Caco-2 (cell line): ENCODE results near the gene AGFG1. TPM values are rescaled to one million over a fixed set of nuclear protein-coding genes. Genes with fewer than 3 reads are reported as not detected.

Experiments
- BruUV-seq: library from RNA; stranded (reverse); fragments of 400-500 nt; replicated peaks from 2 replicates; lab custom pipeline; 2021; lab: Mats Ljungman, UMichigan
- CTCF ChIA-PET: fragments of 300-600 bp; sonication (Branson Sonifier 250); formaldehyde crosslinking; loops from one replicate; lab custom pipeline; 2022; ENCODE audit warnings: antibody characterized with exemption; lab: Charles Lee
- POLR2A ChIA-PET: fragments of 300-600 bp; sonication (Branson Sonifier 250); formaldehyde crosslinking; loops from one replicate; lab custom pipeline; 2022; ENCODE audit warnings: antibody characterized with exemption; lab: Charles Lee
- DNase-seq, 2 experiments: peaks; one replicate each; pipeline versions ENCODE4 v3.0.0 to v3.0.0-alpha.2; 2020 to 2022
- H3K27me3 ChIP-seq: replicated peaks from 2 replicates; pipeline ENCODE4 v1.6.0; 2011; ENCODE audit warnings: low read length; ENCODE audit not compliant: control insufficient read depth, insufficient read depth
- H3K36me3 ChIP-seq: 2 replicates; pipeline ENCODE4 v1.5.1; 2011; ENCODE audit warnings: low read length; ENCODE audit not compliant: control insufficient read depth, insufficient read depth
- H3K4me1 ChIP-seq: fragments of 250-450 bp; sonication (Bioruptor Pico); 2 replicates; pipeline ENCODE4 v1.5.1; 2020; ENCODE audit warnings: mild to moderate bottlenecking
- H3K4me3 ChIP-seq: 2 replicates; pipeline ENCODE4 v1.5.1; 2011; ENCODE audit warnings: low read depth, mild to moderate bottlenecking, control low read depth, low read length
- H3K9me3 ChIP-seq: fragments of 250-450 bp; sonication (Bioruptor Pico); 2 replicates; pipeline ENCODE4 v1.5.1; 2020; ENCODE audit warnings: mild to moderate bottlenecking, moderate library complexity
- H3K27ac Mint-ChIP-seq: one replicate; pipeline ENCODE4 v1.8.0; 2022; ENCODE audit warnings: mixed read lengths; ENCODE audit not compliant: unreplicated experiment
- H3K27me3 Mint-ChIP-seq: one replicate; pipeline ENCODE4 v1.8.0; 2022; ENCODE audit warnings: mixed read lengths; ENCODE audit not compliant: insufficient read depth, unreplicated experiment
- H3K36me3 Mint-ChIP-seq: one replicate; pipeline ENCODE4 v1.8.0; 2022; ENCODE audit warnings: mild to moderate bottlenecking, mixed read lengths; ENCODE audit not compliant: insufficient read depth, unreplicated experiment
- H3K4me1 Mint-ChIP-seq: one replicate; pipeline ENCODE4 v1.8.0; 2022; ENCODE audit warnings: low read depth, mixed read lengths; ENCODE audit not compliant: unreplicated experiment
- H3K4me3 Mint-ChIP-seq: one replicate; pipeline ENCODE4 v1.8.0; 2022; ENCODE audit warnings: mild to moderate bottlenecking, moderate library complexity, mixed read lengths; ENCODE audit not compliant: unreplicated experiment
- H3K9me3 Mint-ChIP-seq: one replicate; pipeline ENCODE4 v1.8.0; 2022; ENCODE audit warnings: mixed read lengths; ENCODE audit not compliant: unreplicated experiment
- intact Hi-C: fragments of 100-400 bp; cut with micrococcal nuclease; formaldehyde crosslinking; loops from one replicate; pipeline ENCODE4 v1.10.0; 2022; ENCODE audit not compliant: unreplicated experiment
- microRNA-seq: library from miRNA; unstranded; fragments of <30 nt; microRNA quantifications from one replicate; pipeline ENCODE4 v1.2.0, GENCODE V29; 2022
- total RNA-seq: library from RNA; stranded (reverse); gene quantifications from 2 replicates; pipeline ENCODE4 v1.2.3, GENCODE V29; 2022
- TF ChIP-seq, protein P1 (sequence below), 2 experiments: fragments of 200-600 bp in 1 of 2; IDR thresholded peaks; 1 replicate in 1 of 2; 2 replicates in 1 of 2; pipeline versions ENCODE4 v1.5.1 to v1.8.0; 2011 to 2022; ENCODE audit warnings: antibody characterized with exemption in 1 of 2, control low read depth in 1 of 2, inconsistent platforms in 1 of 2, low read depth in 1 of 2, low read length in 1 of 2, mild to moderate bottlenecking in 1 of 2, moderate library complexity in 1 of 2; ENCODE audit not compliant: insufficient read depth in 1 of 2, severe bottlenecking in 1 of 2, unreplicated experiment in 1 of 2

Gene AGFG1
- total RNA-seq, 1 experiment from 2014 or later = 73.1 TPM

DNA sequence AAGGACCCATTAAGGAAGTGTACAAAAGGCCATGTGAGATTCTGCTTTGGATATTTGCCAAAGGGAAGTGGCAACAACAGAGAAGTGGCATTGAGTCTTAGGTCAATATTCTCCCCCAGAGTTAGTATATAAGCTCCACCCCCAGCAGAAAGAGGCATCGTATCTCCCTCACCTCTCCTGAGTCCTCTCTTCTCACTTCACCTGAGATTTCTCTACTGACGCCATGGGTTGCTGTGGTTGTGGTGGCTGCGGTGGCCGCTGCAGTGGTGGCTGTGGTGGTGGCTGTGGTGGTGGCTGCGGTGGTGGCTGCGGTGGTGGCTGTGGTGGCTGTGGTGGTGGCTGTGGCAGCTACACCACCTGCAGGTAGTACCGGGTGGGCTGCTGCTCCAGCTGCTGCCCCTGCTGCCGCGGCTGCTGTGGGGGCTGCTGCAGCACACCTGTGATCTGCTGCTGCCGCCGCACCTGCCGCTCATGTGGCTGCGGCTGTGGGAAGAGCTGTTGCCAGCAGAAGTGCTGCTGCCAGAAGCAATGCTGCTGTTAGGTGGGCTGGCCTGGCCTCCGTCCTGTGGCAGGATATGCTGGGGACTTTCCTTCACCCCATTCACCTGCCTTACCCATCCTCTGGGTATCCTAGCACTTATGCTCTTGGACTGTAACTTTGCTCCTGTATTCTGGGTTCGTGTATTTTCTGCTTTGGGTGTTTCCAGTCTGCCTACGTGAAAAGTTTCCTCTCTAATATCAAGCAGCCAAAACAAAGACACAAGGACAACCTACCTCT, 136.8 kb downstream of the AGFG1 start:
- Mint-ChIP-seq H3K4me3 (no peak overlapping the region), H3K9me3 (no peaks in the 10 kb centered on the region), H3K27me3 (no peaks in the 10 kb centered on the region), H3K36me3 (no peaks in the 10 kb centered on the region), H3K27ac (no peak overlapping the region), H3K4me1 (no peaks in the 10 kb centered on the region)
- DNase-seq = no peak
- no peak overlapping the region for H3K4me3 ChIP-seq
- no peaks in the 10 kb centered on the region for H3K4me1 ChIP-seq
- H3K36me3 ChIP-seq = no peaks in the 10 kb centered on the region
- no TSS peak for BruUV-seq
- intact Hi-C loops = no loop called here
- no peaks in the 10 kb centered on the region for H3K9me3 ChIP-seq
- CTCF ChIA-PET = no interaction called here
- POLR2A ChIA-PET = no interaction called here
- TF ChIP-seq, protein P1, sequence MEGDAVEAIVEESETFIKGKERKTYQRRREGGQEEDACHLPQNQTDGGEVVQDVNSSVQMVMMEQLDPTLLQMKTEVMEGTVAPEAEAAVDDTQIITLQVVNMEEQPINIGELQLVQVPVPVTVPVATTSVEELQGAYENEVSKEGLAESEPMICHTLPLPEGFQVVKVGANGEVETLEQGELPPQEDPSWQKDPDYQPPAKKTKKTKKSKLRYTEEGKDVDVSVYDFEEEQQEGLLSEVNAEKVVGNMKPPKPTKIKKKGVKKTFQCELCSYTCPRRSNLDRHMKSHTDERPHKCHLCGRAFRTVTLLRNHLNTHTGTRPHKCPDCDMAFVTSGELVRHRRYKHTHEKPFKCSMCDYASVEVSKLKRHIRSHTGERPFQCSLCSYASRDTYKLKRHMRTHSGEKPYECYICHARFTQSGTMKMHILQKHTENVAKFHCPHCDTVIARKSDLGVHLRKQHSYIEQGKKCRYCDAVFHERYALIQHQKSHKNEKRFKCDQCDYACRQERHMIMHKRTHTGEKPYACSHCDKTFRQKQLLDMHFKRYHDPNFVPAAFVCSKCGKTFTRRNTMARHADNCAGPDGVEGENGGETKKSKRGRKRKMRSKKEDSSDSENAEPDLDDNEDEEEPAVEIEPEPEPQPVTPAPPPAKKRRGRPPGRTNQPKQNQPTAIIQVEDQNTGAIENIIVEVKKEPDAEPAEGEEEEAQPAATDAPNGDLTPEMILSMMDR (IDR thresholded peaks at IDR 0.05; ENCODE audit: insufficient read depth in 1 of 2, low read depth in 1 of 2, low read length in 1 of 2, severe bottlenecking in 1 of 2, unreplicated experiment in 1 of 2) = no peak
- H3K27me3 ChIP-seq = no peaks in the 10 kb centered on the region

DNA sequence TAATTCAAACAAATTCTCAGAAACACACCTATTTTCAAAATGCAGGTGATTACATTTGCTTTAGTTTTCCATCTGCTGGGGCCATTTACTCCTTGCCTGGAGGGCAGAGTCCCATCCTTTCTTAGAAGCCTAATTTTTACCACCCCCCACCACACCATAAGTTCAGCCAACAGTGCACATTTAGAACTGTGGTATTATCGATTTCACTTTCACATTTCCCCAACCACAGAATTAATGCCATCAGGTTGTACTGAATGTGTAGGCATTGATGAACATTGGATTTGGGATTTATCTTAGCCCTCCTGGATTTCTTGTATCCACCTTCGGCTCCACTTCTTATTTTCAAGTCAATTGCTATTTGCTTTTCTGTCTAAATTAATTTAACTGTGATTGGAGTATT, 138.2 kb downstream of the AGFG1 start:
- H3K4me1 Mint-ChIP-seq = no peaks in the 10 kb centered on the region
- DNase-seq = no peak
- H3K36me3 ChIP-seq = no peaks in the 10 kb centered on the region
- BruUV-seq = no TSS peak
- TF ChIP-seq, protein P1 (IDR thresholded peaks at IDR 0.05; ENCODE audit: insufficient read depth in 1 of 2, low read depth in 1 of 2, low read length in 1 of 2, severe bottlenecking in 1 of 2, unreplicated experiment in 1 of 2) = no peak
- POLR2A ChIA-PET = no interaction called here
- CTCF ChIA-PET = no interaction called here
- intact Hi-C loops = no loop called here
- H3K27me3 Mint-ChIP-seq = no peaks in the 10 kb centered on the region
- no peak overlapping the region for H3K27ac Mint-ChIP-seq
- no peak overlapping the region for H3K4me3 Mint-ChIP-seq
- no peaks in the 10 kb centered on the region for H3K9me3 Mint-ChIP-seq
- H3K9me3 ChIP-seq = no peaks in the 10 kb centered on the region
- H3K27me3 ChIP-seq = no peaks in the 10 kb centered on the region
- H3K4me3 ChIP-seq = no peak overlapping the region
- no peaks in the 10 kb centered on the region for H3K4me1 ChIP-seq
- no peaks in the 10 kb centered on the region for H3K36me3 Mint-ChIP-seq

Small RNA genes within 50 kb of the gene (microRNA-seq; reads per million reads assigned to microRNA genes)
- gene MIR5703 = not detected

Other genes starting within 250 kb of the AGFG1 start
- 161 TPM in 2 replicates for gene MFF, start 146.9 kb upstream of the AGFG1 start, total RNA-seq
- 0.20 and 0.28 TPM in 2 replicates for gene TM4SF20, start 92.8 kb upstream of the AGFG1 start, total RNA-seq
- not detected in 2 replicates for gene SCYGR1, start 84.2 kb upstream of the AGFG1 start, total RNA-seq
- gene SCYGR2, start 126.7 kb downstream of the AGFG1 start, total RNA-seq = not detected in 2 replicates
- gene SCYGR3, start 142.7 kb downstream of the AGFG1 start, total RNA-seq = not detected in 2 replicates
- not detected in 2 replicates for gene SCYGR4, start 145.3 kb downstream of the AGFG1 start, total RNA-seq
- gene SCYGR5, start 194.6 kb downstream of the AGFG1 start, total RNA-seq = not detected in 2 replicates
- 88.2 and 98.5 TPM in 2 replicates for gene SLC19A3, start 245.9 kb downstream of the AGFG1 start, total RNA-seq